ENCODE results near the gene IFI16. TPM values are rescaled to one million over a fixed set of nuclear protein-coding genes. Genes with fewer than 3 reads are reported as not detected.
"Not testable (repeated sequence)": the region's sequence is repeated elsewhere in the genome, so short reads cannot be mapped to it uniquely, and the experiment has no call there.

Gene IFI16
- total and polyA plus RNA-seq, 3 donors from 2014 or later: 34.3 to 39.8 (median 35.7) TPM

GRCh38 chr1:159005676-159006075 is 4.0 kb upstream of the IFI16 start:
- Histone ChIP-seq H3K27me3 (no peaks in the 10 kb centered on the region), H3K4me3 (no peak overlapping the region), H3K9me3 (no peaks in the 10 kb centered on the region), H3K27ac (peak overlapping the region; percentile 3 to 27), H3K36me3 (ENCODE audit: low read depth, missing control alignments) (no peaks in the 10 kb centered on the region), H3K4me1 (peaks cover 20% of the 10 kb centered on the region)
- 41 to 43% methylated on average over 6 of the region's 6 CpGs for WGBS, 2 donors
- DNase-seq: no peak
- TF ChIP-seq, protein P1, sequence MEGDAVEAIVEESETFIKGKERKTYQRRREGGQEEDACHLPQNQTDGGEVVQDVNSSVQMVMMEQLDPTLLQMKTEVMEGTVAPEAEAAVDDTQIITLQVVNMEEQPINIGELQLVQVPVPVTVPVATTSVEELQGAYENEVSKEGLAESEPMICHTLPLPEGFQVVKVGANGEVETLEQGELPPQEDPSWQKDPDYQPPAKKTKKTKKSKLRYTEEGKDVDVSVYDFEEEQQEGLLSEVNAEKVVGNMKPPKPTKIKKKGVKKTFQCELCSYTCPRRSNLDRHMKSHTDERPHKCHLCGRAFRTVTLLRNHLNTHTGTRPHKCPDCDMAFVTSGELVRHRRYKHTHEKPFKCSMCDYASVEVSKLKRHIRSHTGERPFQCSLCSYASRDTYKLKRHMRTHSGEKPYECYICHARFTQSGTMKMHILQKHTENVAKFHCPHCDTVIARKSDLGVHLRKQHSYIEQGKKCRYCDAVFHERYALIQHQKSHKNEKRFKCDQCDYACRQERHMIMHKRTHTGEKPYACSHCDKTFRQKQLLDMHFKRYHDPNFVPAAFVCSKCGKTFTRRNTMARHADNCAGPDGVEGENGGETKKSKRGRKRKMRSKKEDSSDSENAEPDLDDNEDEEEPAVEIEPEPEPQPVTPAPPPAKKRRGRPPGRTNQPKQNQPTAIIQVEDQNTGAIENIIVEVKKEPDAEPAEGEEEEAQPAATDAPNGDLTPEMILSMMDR (IDR thresholded peaks at IDR 0.05): no peak
- TF ChIP-seq POLR2A (IDR thresholded peaks at IDR 0.05): no peak
- intact Hi-C loops (cut with DNase I; ENCODE audit: low total_unique reads): no loop called here

DNA sequence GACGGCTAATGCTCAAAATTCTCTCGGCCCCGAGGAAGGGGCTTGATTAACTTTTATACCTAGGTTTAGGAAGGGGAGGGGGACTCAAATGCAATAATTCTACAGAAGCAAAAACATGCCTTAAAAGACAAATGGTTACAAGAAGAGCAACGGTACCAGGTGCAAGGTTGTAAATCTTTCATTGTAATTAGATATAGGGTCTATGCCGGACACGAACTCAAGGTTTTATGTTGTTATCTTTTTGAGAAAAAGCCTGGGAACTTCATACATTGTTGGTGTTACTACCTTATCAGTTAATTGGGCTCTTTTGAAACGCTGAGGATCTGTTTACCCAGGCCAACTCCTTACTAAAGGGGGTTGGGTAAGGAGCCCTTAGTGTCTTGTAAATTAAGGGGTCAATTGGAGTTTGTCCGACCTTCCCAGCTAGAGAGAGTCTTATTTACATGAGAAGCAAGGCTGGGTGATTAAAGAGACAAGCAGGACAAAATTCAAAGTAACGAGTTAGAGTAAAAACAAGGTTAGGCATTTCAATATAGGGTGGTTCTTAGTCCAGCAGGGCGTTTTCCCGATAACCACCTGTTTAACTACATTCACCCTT is 3.4 kb upstream of the IFI16 start:
- DNase-seq; H3K9me3 ChIP-seq; H3K4me3 ChIP-seq; H3K36me3 ChIP-seq (ENCODE audit: low read depth, missing control alignments); intact Hi-C loops (cut with DNase I; ENCODE audit: low total_unique reads); H3K27me3 ChIP-seq: not testable (repeated sequence)
- WGBS, 2 donors: 49 to 51% methylated on average over 11 of the region's 11 CpGs
- Histone ChIP-seq H3K27ac (peak overlapping the region in 1 of 2 donors; percentile 27), H3K4me1 (peaks cover 17% of the 10 kb centered on the region)

DNA sequence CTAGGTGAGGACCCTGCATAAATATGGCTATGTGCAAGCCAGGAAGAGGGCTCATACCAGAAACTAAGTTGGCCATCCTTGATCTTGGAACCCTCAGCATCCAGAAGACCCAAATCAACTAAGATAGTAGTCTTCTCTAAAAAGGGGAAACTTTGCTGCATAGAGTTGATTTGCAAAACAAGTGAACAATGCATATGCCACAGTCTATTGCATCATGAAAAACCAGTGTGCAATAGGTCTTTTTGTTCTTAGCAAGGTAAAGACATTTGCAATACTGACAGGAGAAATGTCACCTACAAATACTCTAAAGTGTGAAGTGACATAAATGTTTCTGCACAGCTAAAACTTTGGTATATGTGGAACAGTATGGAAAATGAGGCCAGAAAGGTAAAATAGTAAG is 2.0 kb upstream of the IFI16 start:
- TF ChIP-seq, protein P1 (IDR thresholded peaks at IDR 0.05): no peak
- TF ChIP-seq POLR2A (IDR thresholded peaks at IDR 0.05): no peak
- H3K4me3 ChIP-seq: no peak overlapping the region
- intact Hi-C loops (cut with DNase I; ENCODE audit: low total_unique reads): no loop called here

DNA sequence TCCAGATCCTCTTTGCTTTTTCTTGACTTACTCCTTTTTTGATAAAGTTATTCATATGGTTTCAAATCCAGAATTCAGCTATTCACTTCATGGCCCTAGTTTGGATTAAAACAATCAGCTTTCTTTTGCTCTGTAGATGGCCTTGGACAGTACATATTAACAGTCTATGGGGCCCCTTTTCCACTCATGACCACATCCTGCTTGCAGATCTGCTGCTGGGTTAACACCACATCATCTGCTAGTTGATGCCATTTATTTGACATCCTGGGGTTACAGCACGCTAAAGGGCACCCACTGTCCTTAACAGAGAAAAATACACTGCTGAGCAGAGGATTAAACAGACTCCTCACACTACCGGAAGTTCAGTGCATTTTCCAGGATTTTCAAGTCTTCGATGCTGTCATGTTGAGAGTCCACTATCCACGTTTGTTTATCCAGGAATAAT is 941 bp upstream of the IFI16 start:
- Histone ChIP-seq H3K9me3 (no peaks in the 10 kb centered on the region), H3K4me3 (no peak overlapping the region), H3K36me3 (ENCODE audit: low read depth, missing control alignments) (no peaks in the 10 kb centered on the region), H3K27ac (peak overlapping the region; percentile 73 to 89), H3K4me1 (peaks cover 11% of the 10 kb centered on the region), H3K27me3 (no peaks in the 10 kb centered on the region)
- intact Hi-C loops (cut with DNase I; ENCODE audit: low total_unique reads): no loop called here
- no peak for TF ChIP-seq POLR2A (IDR thresholded peaks at IDR 0.05)
- TF ChIP-seq, protein P1 (IDR thresholded peaks at IDR 0.05): no peak
- WGBS, 2 donors: 52 to 57% methylated on average over 4 of the region's 4 CpGs
- DNase-seq: no peak

More for the DNA sequence above, 2.0 kb upstream of the IFI16 start:
- H3K36me3 ChIP-seq (ENCODE audit: low read depth, missing control alignments): no peaks in the 10 kb centered on the region
- DNase-seq: no peak
- H3K4me1 ChIP-seq: peaks cover 11% of the 10 kb centered on the region
- H3K27ac ChIP-seq: no peak overlapping the region
- H3K9me3 ChIP-seq: no peaks in the 10 kb centered on the region
- H3K27me3 ChIP-seq: no peaks in the 10 kb centered on the region

GRCh38 chr1:159009287-159009686 is 420 bp upstream of the IFI16 start:
- intact Hi-C loops (cut with DNase I; ENCODE audit: low total_unique reads): no loop called here
- Histone ChIP-seq H3K9me3 (no peaks in the 10 kb centered on the region), H3K27me3 (no peaks in the 10 kb centered on the region), H3K27ac (peak overlapping the region; percentile 73 to 89), H3K4me3 (peak overlapping the region in 1 of 2 donors; percentile 53), H3K36me3 (ENCODE audit: low read depth, missing control alignments) (no peaks in the 10 kb centered on the region), H3K4me1 (peaks cover 11% of the 10 kb centered on the region)
- no peak for DNase-seq
- TF ChIP-seq, protein P1 (IDR thresholded peaks at IDR 0.05): no peak
- TF ChIP-seq POLR2A (IDR thresholded peaks at IDR 0.05): no peak
- WGBS, 2 donors: 63 to 64% methylated on average over 2 of the region's 2 CpGs

Data from testis (tissue), 3 donors.